GM10248 (cell line): ENCODE results near the gene HUS1B.

Source experiments
- CTCF ChIA-PET: fragments of 300-600 bp; sonication (Branson Sonifier 250); formaldehyde crosslinking; extraction: SDS; loops from one replicate; lab custom pipeline; 2021; ENCODE audit warnings: antibody characterized with exemption; lab: Yijun Ruan, JAX
- POLR2A ChIA-PET: fragments of 350-650 bp; sonication (Branson Sonifier 250); formaldehyde crosslinking; extraction: SDS; loops from one replicate; lab custom pipeline; 2020; ENCODE audit warnings: antibody characterized with exemption; lab: Yijun Ruan, JAX
- DNase-seq: peaks from one replicate; pipeline ENCODE4 v3.0.0; 2012; ENCODE audit errors: extremely low spot score
- TF ChIP-seq, protein P1 (sequence below): IDR thresholded peaks from 2 replicates; pipeline ENCODE4 v1.5.1; 2012; ENCODE audit warnings: mild to moderate bottlenecking, low read depth; ENCODE audit errors: extremely low read depth, missing control alignments, control extremely low read depth

Gene HUS1B

DNA sequence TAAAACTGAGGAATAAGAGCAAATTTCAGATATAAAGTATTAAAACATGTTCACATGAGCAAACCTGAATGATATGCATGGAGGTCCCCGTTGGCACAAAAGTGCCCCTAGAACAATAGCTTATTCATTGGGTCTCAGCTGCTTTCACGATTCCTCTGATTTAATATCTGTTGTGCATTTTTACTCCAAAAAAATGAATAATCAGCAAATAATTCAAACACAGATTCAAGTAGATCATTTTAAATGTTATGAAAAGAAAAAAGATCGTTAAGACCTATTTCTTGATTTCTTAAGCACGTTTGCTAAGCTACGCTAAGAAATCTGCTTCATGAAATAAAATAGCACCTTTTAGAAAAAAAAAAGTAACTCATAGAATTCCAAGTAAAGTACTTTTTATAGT lies 21.7 kb downstream of the HUS1B start:
- TF ChIP-seq, protein P1, sequence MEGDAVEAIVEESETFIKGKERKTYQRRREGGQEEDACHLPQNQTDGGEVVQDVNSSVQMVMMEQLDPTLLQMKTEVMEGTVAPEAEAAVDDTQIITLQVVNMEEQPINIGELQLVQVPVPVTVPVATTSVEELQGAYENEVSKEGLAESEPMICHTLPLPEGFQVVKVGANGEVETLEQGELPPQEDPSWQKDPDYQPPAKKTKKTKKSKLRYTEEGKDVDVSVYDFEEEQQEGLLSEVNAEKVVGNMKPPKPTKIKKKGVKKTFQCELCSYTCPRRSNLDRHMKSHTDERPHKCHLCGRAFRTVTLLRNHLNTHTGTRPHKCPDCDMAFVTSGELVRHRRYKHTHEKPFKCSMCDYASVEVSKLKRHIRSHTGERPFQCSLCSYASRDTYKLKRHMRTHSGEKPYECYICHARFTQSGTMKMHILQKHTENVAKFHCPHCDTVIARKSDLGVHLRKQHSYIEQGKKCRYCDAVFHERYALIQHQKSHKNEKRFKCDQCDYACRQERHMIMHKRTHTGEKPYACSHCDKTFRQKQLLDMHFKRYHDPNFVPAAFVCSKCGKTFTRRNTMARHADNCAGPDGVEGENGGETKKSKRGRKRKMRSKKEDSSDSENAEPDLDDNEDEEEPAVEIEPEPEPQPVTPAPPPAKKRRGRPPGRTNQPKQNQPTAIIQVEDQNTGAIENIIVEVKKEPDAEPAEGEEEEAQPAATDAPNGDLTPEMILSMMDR = no peak
- DNase-seq = no peak
- POLR2A ChIA-PET = no interaction called here
- CTCF ChIA-PET = no interaction called here

DNA sequence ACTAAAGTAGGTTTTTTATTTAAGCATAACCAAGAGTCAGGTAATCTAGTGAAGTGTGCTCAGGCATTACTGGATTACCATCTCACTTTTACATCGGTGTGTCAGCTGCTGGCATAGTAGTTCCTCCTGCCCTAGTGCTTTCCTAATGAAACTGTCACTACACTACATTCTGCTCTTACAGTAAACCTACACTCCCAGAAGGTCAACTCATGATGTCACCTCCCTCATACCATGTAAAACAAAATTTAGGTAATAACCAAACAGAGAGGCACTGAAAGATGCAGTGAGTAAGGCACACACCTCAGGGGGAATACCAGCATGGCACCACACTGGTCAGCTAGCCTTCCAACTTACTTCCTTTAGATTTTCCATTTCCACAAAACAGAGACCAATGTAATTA lies 23.3 kb downstream of the HUS1B start:
- DNase-seq = no peak
- CTCF ChIA-PET = no interaction called here
- TF ChIP-seq, protein P1 = no peak
- POLR2A ChIA-PET = no interaction called here

DNA sequence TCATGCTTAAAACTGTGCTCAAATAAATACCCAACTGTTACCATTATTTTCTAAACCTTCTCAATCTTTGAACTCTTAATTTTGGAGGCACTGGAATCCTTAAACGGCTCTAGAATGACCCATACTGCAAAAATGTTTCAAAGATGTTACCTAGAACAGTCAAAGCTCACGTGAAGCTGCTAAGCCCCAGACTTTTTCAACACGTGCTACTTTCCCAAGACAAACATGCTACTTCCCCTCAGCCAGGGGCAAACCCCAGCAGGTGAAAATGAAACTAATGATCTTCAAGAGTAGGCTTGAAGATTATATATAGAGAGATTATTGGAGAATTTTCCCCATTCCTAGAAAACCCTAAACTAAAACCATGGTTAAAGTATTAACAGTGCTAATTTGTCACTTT lies 28.1 kb downstream of the HUS1B start:
- ChIA-PET CTCF (interaction anchor here (0.6 to 1.6 kb wide), 3 partner anchors 16 to 37 kb away, joined by 3 read pairs; no protein-coding TSS in a partner anchor), POLR2A (no interaction called here)
- TF ChIP-seq, protein P1 = no peak
- peak; percentile 29 for DNase-seq

DNA sequence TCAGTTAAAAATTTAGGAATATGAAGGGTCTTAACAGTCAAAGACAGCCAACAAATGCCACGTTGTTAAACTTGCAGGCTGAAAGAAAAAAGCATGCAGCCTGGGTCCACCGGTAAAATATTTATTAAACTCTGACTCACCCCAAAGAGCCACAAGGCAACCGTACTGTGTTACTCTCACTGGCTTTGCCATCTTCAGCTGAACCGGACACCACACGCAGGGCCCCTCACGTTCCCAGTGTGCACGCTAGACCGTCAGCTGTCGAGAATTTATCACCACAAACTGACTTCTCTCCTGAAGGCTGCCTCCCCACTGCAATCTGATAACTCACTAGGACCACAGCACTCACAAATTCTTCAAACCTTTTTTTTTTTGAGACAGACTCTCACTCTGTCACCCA lies 30.7 kb downstream of the HUS1B start:
- POLR2A ChIA-PET = no interaction called here
- no peak for DNase-seq
- CTCF ChIA-PET = no interaction called here
- TF ChIP-seq, protein P1 = no peak

DNA sequence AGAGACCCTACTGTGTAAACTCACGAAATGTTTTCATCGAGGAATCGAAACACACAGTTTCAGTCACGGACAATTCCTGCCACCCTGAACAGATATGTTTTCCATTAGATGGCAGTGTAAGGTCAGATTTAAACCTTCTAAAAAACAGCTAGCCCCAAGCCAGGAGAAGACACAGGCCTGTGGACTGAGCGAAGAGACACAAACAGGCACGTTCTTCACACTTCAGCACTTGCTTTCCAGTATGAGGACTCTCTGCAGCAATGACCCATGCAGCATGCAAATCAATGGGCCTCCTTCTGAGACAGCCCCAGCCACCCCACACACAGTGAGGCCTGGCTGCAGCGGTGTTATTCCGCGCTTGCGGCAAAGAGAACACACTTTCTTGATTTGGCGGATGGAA lies 31.9 kb downstream of the HUS1B start:
- POLR2A ChIA-PET = no interaction called here
- no peak for DNase-seq
- CTCF ChIA-PET = interaction anchor here (0.9 kb wide), 1 partner anchor 97 kb away, joined by 4 read pairs; no protein-coding TSS in a partner anchor
- TF ChIP-seq, protein P1 = peak; percentile 34

DNA sequence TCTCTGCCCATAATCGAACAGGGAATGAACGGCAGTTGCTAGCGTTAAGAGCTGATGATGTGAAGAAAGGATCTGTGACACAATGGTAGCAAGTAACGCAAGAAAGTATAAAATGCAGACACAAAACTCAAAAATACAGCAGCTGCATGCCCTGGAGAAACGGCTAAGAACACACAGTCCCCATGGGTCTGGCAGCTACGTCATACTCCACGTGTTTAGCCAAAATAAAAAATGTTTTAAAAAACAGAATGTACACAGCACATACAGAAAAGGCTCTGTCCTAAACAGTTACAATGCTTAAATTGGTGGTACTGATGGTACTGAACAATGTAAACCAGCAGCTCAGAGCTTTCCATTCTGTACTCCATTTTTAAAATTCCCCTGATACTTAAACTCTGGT lies 34.4 kb downstream of the HUS1B start:
- ChIA-PET CTCF (interaction anchor here (0.9 to 2.5 kb wide), 4 partner anchors 9 to 31 kb away, joined by 3 to 9 read pairs (median 4); no protein-coding TSS in a partner anchor), POLR2A (no interaction called here)
- DNase-seq = no peak
- TF ChIP-seq, protein P1 = no peak
